ENCODE measurements around the gene APOBR. TPM values are rescaled to one million over a fixed set of nuclear protein-coding genes. Genes with fewer than 3 reads are reported as not detected.

The APOBR gene
- total and polyA plus RNA-seq, 8 donors, result 0.83 to 86.9 (median 1.1) TPM; not detected in 2

- intact Hi-C loops (cut with DNase I; ENCODE audit: low total_unique reads), result no loop called here
- peak overlapping the region; percentile 44 to 76 (median 61) for H3K27ac ChIP-seq
- H3K27me3 ChIP-seq, result no peaks in the 10 kb centered on the region
- TF ChIP-seq EP300 (IDR thresholded peaks at IDR 0.05) (no peak), CTCF (IDR thresholded peaks at IDR 0.05) (no peak), POLR2AphosphoS5 (IDR thresholded peaks at IDR 0.05) (no peak), POLR2A (IDR thresholded peaks at IDR 0.05) (no peak)
- no peak overlapping the region for H3K4me3 ChIP-seq
- H3K4me1 ChIP-seq, result peaks cover 11 to 43% (median 26%) of the 10 kb centered on the region in 4 donors
- H3K36me3 ChIP-seq, result no peaks in the 10 kb centered on the region
- WGBS, 5 donors, result 57 to 73% (median 61%) methylated on average over 5 of the region's 5 CpGs
- H3K9me3 ChIP-seq, result no peaks in the 10 kb centered on the region
- DNase-seq, result no peak
Measured at GRCh38 chr16:28527985-28528384, 33.5 kb downstream of the APOBR start.

DNA sequence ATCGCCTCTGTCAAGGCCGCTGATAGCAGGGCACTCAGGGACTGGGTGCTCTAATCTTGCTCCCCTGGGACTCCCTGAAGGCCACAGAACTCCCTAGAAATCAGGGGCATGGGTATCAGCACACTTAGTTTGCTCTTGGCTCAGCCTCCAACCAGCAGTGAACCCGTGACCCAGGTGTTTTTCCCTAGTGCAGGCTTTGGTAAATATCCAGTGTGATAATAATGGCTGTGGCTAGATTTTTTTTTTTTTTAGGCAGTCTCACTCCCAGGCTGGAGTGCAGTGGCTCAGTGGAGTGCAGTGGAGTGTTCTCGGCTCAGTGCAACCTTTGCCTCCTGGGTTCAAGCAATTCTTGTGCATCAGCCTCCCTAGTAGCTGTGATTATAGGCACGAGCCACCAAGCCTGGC, 34.0 kb downstream of the APOBR start:
- peak; percentile 69 to 73 for DNase-seq
- TF ChIP-seq POLR2AphosphoS5 (IDR thresholded peaks at IDR 0.05) (peak in 1 of 3 donors; percentile 39), POLR2A (IDR thresholded peaks at IDR 0.05) (no peak), EP300 (IDR thresholded peaks at IDR 0.05) (no peak), CTCF (IDR thresholded peaks at IDR 0.05) (no peak)
- Histone ChIP-seq H3K4me1 (peaks cover 16 to 47% (median 31%) of the 10 kb centered on the region in 4 donors), H3K9me3 (no peaks in the 10 kb centered on the region), H3K36me3 (no peaks in the 10 kb centered on the region), H3K27me3 (no peaks in the 10 kb centered on the region), H3K4me3 (no peak overlapping the region), H3K27ac (peak overlapping the region; percentile 44 to 76 (median 69))
- intact Hi-C loops (cut with DNase I; ENCODE audit: low total_unique reads), result no loop called here
- WGBS, 5 donors, result 33 to 56% (median 49%) methylated on average over 5 of the region's 5 CpGs

DNA sequence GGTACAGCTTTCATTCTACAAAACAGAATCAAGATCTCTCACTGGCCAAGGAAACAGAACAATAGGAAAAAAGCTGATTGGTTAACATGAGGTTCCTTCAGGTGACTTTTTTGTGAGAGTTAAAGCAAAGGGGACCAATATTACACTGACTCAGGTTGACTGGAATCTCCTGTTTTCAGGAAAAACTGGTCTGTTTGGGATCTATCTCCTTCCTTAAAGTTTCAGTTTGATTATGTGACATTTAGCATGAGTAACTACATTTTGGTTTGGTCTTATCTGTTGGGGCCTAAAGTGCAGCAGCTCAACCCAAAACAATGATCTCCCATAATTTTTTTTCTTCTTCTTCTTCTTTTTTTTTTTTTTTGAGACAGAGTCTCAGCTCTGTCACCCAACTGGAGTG, 34.7 kb downstream of the APOBR start:
- Histone ChIP-seq H3K4me1 (peaks cover 17 to 47% (median 34%) of the 10 kb centered on the region in 4 donors), H3K27me3 (no peaks in the 10 kb centered on the region), H3K4me3 (no peak overlapping the region), H3K27ac (peak overlapping the region in 2 of 5 donors; percentile 69 to 76), H3K9me3 (no peaks in the 10 kb centered on the region), H3K36me3 (peaks cover 0 to 5% (median 0%) of the 10 kb centered on the region in 4 donors)
- DNase-seq, result no peak
- TF ChIP-seq CTCF (IDR thresholded peaks at IDR 0.05) (no peak), POLR2AphosphoS5 (IDR thresholded peaks at IDR 0.05) (no peak), POLR2A (IDR thresholded peaks at IDR 0.05) (no peak), EP300 (IDR thresholded peaks at IDR 0.05) (no peak)
- intact Hi-C loops (cut with DNase I; ENCODE audit: low total_unique reads), result no loop called here

GRCh38 chr16:28531777-28532744, 37.6 kb downstream of the APOBR start:
- WGBS, 5 donors, result 50 to 69% (median 62%) methylated on average over 9 of the region's 9 CpGs
- intact Hi-C loops (cut with DNase I; ENCODE audit: low total_unique reads), result no loop called here

More at GRCh38 chr16:28531777-28532744, 37.6 kb downstream of the APOBR start:
- H3K4me3 ChIP-seq, result no peak overlapping the region
- no peaks in the 10 kb centered on the region for H3K27me3 ChIP-seq
- DNase-seq, result peak; percentile 64 to 90
- H3K36me3 ChIP-seq, result peaks cover 0 to 31% (median 13%) of the 10 kb centered on the region in 4 donors
- H3K27ac ChIP-seq, result peak overlapping the region; percentile 43 to 93 (median 76)
- TF ChIP-seq CTCF (IDR thresholded peaks at IDR 0.05) (no peak), POLR2AphosphoS5 (IDR thresholded peaks at IDR 0.05) (peak; percentile 48 to 77 (median 71)), POLR2A (IDR thresholded peaks at IDR 0.05) (no peak), EP300 (IDR thresholded peaks at IDR 0.05) (no peak)
- no peaks in the 10 kb centered on the region for H3K9me3 ChIP-seq
- H3K4me1 ChIP-seq, result peaks cover 28 to 73% (median 47%) of the 10 kb centered on the region in 4 donors
